Esophagus squamous epithelium (tissue), 4 donors: ENCODE measurements around the gene GFOD2.

ENCODE experiments used
- POLR2A ChIP-seq, 4 donors: fragments of 450-650 bp; IDR thresholded peaks; one replicate each; pipeline ENCODE4 v1.6.1; 2017; ENCODE audit warnings: antibody characterized with exemption in 4 of 4, mild to moderate bottlenecking in 4 of 4, moderate library complexity in 3 of 4
- TF ChIP-seq, protein P1 (sequence below), 6 experiments: fragments of 450-650 bp in 4 of 6; fragments of 200-600 bp in 2 of 6; sonication (generic) in 2 of 6; IDR thresholded peaks; one replicate each; pipeline ENCODE4 v1.5.1; 2016 to 2019; ENCODE audit warnings: antibody characterized with exemption in 6 of 6, mild to moderate bottlenecking in 4 of 6, moderate library complexity in 4 of 6

DNA sequence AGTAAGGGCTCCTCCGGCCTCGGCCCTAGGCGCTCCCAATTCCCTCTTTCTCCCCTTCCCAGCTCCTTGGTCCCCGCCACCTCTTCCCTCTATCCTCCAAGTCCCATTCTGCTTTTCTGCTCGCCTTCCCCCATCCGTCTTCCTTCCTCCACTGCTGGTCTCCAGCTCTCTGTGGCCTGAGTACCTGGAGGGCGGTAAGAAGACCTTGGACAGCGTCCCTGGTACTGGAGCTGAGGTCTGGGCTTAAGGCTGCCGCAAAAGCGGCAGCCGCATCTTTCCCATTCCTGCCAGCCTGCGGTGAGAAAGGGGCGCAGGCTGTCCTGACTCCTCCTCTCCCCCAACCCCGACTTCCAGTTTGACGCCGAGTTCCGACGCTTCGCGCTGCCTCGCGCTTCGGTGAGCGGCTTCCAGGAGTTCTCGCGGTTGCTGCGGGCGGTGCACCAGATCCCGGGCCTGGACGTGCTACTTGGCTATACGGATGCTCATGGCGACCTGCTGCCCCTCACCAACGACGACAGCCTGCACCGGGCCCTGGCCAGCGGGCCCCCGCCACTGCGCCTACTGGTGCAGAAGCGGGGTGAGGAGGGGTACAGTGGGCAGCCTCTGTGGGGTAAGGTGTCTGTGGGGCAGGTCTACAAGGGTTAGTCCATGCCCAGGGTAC lies 57.9 kb downstream of the GFOD2 start:
- TF ChIP-seq POLR2A (IDR thresholded peaks at IDR 0.05): no peak
- TF ChIP-seq, protein P1, sequence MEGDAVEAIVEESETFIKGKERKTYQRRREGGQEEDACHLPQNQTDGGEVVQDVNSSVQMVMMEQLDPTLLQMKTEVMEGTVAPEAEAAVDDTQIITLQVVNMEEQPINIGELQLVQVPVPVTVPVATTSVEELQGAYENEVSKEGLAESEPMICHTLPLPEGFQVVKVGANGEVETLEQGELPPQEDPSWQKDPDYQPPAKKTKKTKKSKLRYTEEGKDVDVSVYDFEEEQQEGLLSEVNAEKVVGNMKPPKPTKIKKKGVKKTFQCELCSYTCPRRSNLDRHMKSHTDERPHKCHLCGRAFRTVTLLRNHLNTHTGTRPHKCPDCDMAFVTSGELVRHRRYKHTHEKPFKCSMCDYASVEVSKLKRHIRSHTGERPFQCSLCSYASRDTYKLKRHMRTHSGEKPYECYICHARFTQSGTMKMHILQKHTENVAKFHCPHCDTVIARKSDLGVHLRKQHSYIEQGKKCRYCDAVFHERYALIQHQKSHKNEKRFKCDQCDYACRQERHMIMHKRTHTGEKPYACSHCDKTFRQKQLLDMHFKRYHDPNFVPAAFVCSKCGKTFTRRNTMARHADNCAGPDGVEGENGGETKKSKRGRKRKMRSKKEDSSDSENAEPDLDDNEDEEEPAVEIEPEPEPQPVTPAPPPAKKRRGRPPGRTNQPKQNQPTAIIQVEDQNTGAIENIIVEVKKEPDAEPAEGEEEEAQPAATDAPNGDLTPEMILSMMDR (IDR thresholded peaks at IDR 0.05): no peak
